Stomach (tissue), 9 donors: Measurements from ENCODE around the gene KIF2C. TPM values are rescaled to one million over a fixed set of nuclear protein-coding genes. Genes with fewer than 3 reads are reported as not detected.
"Not testable (repeated sequence)": the region's sequence is repeated elsewhere in the genome, so short reads cannot be mapped to it uniquely, and the experiment has no call there.

ENCODE experiments used
- DNase-seq, 2 donors: peaks; one replicate each; pipeline versions ENCODE4 v3.0.0 to v3.0.0-alpha.2; 2013 to 2019
- H3K27ac ChIP-seq, 5 donors: fragments of 200-600 bp in 4 of 5; sonication (generic) in 4 of 5; one replicate each; pipeline ENCODE4 v1.5.1; 2013 to 2019; ENCODE audit warnings: mild to moderate bottlenecking in 1 of 5, moderate library complexity in 1 of 5
- H3K27me3 ChIP-seq, 3 donors: fragments of 200-600 bp; sonication (generic); one replicate each; pipeline ENCODE4 v1.5.1; 2017 to 2019; ENCODE audit warnings: mixed run types in 1 of 3
- H3K36me3 ChIP-seq, 4 donors: fragments of 200-600 bp; sonication (generic); 1 replicate in 3 of 4; 2 replicates in 1 of 4; pipeline ENCODE4 v1.5.1; 2016 to 2019
- H3K4me1 ChIP-seq, 4 donors: fragments of 200-600 bp; sonication (generic); one replicate each; pipeline ENCODE4 v1.5.1; 2016 to 2019
- H3K4me3 ChIP-seq, 4 donors: fragments of 200-600 bp; sonication (generic) in 3 of 4; one replicate each; pipeline ENCODE4 v1.5.1; 2016 to 2019; ENCODE audit warnings: mild to moderate bottlenecking in 1 of 4
- H3K9me3 ChIP-seq, 4 donors: fragments of 200-600 bp; sonication (generic); one replicate each; pipeline ENCODE4 v1.5.1; 2016 to 2019
- EP300 ChIP-seq: sonication (generic); formaldehyde crosslinking; IDR thresholded peaks from one replicate; pipeline ENCODE4 v1.6.1; 2017; ENCODE audit warnings: antibody characterized with exemption
- POLR2A ChIP-seq, 4 donors: fragments of 450-650 bp; IDR thresholded peaks; one replicate each; pipeline ENCODE4 v1.6.1; 2016; ENCODE audit warnings: antibody characterized with exemption in 4 of 4, control low read depth in 2 of 4, mild to moderate bottlenecking in 1 of 4, moderate library complexity in 1 of 4
- POLR2AphosphoS5 ChIP-seq, 3 donors: sonication (generic); formaldehyde crosslinking; IDR thresholded peaks; one replicate each; pipeline ENCODE4 v1.6.1; 2016; ENCODE audit warnings: antibody characterized with exemption in 3 of 3
- WGBS, 5 donors: extraction: QIAGEN DNeasy Blood & Tissue Kit in 3 of 5; methylation state at CpG; one replicate each; pipeline versions ENCODE4 v1.1.5 to v1.1.7; 2013 to 2018; 5-methylcytosine and 5-hydroxymethylcytosine counted together
- intact Hi-C: fragments of 100-400 bp; cut with DNase I; formaldehyde crosslinking; loops from one replicate; pipeline ENCODE4 v1.15.1; 2023; ENCODE audit warnings: low total_unique reads
- polyA plus RNA-seq, 3 donors: library from polyadenylated mRNA; stranded (reverse); fragments of 200-250 nt; gene quantifications; one replicate each; pipeline ENCODE4 v1.2.3, GENCODE V29; 2013
- total RNA-seq, 5 donors: library from RNA; depleted of rRNA; stranded (reverse); fragments of >200 nt; gene quantifications; one replicate each; pipeline versions ENCODE4 v1.1.0 to v1.2.3, GENCODE V29; 2014 to 2016
- TF ChIP-seq, protein P1 (sequence below), 7 experiments: fragments of 450-650 bp in 4 of 7; fragments of 200-600 bp in 3 of 7; sonication (generic) in 3 of 7; IDR thresholded peaks; one replicate each; pipeline ENCODE4 v1.5.1; 2016 to 2019; ENCODE audit warnings: antibody characterized with exemption in 7 of 7, control low read depth in 2 of 7, mild to moderate bottlenecking in 1 of 7
- donor health status: healthy with polysubstance abuse.
- donor health status: Bipolar disorder and iron deficiency.
- donor health status: healthy.

KIF2C gene
- total and polyA plus RNA-seq, 8 donors, result 1.4 to 34.8 (median 6.0) TPM

DNA sequence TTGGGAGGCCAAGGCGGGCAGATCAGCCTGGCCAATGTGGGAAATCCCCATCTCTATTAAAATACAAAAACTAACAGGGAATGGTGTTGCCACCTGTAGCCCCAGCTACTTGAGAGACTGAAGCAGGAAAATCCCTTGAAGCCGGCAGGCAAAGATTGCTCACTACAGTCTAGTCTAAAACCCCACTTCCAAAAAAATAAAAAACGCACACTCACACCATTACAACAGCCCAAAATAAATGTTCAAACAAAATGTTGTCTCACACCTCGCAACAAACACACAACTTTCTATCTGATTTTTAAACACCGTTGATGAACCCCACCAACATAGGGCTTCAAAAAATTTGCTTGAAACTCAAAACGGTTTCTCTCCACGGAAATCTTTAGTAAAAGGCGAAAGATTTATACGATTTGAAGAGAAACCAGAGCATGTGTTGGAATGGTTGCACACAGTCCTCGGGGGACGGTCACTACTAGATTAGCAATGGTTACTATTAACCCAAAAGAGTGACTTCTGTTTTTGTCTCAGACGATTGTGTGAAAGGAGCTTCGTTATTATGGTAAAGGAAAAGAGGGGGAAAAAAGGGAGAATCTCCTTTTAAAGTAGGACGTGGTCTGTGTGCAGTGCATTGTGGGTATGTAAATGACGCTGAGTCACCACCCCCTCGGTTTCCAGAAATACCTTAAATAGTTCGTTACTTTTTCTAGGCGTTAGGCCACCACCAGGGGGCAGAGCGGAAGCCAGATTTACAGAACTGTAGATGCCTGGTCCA, 8.7 kb upstream of the KIF2C start, which contains the start of gene RNU5D-1:
Gene RNU5D-1, minus strand, starts transcription at position 430 of the 772 bp plus-strand sequence.
- Histone ChIP-seq H3K27me3 (no peaks in the 10 kb centered on the region), H3K4me3 (peak within 1 kb of the TSS; percentile 10 to 25 (median 15)), H3K27ac (peak within 1 kb of the TSS; percentile 77 to 95 (median 86)), H3K36me3 (no peaks in the 10 kb centered on the region), H3K4me1 (peaks cover 7 to 30% (median 18%) of the 10 kb centered on the region in 4 donors), H3K9me3 (no peaks in the 10 kb centered on the region)
- TF ChIP-seq, protein P1, sequence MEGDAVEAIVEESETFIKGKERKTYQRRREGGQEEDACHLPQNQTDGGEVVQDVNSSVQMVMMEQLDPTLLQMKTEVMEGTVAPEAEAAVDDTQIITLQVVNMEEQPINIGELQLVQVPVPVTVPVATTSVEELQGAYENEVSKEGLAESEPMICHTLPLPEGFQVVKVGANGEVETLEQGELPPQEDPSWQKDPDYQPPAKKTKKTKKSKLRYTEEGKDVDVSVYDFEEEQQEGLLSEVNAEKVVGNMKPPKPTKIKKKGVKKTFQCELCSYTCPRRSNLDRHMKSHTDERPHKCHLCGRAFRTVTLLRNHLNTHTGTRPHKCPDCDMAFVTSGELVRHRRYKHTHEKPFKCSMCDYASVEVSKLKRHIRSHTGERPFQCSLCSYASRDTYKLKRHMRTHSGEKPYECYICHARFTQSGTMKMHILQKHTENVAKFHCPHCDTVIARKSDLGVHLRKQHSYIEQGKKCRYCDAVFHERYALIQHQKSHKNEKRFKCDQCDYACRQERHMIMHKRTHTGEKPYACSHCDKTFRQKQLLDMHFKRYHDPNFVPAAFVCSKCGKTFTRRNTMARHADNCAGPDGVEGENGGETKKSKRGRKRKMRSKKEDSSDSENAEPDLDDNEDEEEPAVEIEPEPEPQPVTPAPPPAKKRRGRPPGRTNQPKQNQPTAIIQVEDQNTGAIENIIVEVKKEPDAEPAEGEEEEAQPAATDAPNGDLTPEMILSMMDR (IDR thresholded peaks at IDR 0.05), result peak in 5 of 7 experiments; percentile 70 to 94 (median 85)
- TF ChIP-seq POLR2AphosphoS5 (IDR thresholded peaks at IDR 0.05) (peak; percentile 43 to 99 (median 88)), EP300 (no peak), POLR2A (IDR thresholded peaks at IDR 0.05) (peak in 2 of 4 donors; percentile 70 to 97)
- WGBS, 5 donors, result 0 to 2% (median 1%) methylated on average over 19 of the region's 19 CpGs
- intact Hi-C loops, result no loop called here
- peak; percentile 95 to 97 for DNase-seq

GRCh38 chr1:44733365-44733764, 6.3 kb upstream of the KIF2C start:
- H3K9me3 ChIP-seq, result no peaks in the 10 kb centered on the region
- peaks cover 7 to 30% (median 18%) of the 10 kb centered on the region in 4 donors for H3K4me1 ChIP-seq
- H3K27ac ChIP-seq, result peak overlapping the region in 3 of 5 donors; percentile 34 to 49 (median 47)
- peak in 1 of 2 donors; percentile 54 for DNase-seq
- H3K27me3 ChIP-seq, result no peaks in the 10 kb centered on the region
- 25 to 61% (median 55%) methylated on average over 1 of the region's 1 CpG for WGBS, 5 donors
- no peak overlapping the region for H3K4me3 ChIP-seq
- no peaks in the 10 kb centered on the region for H3K36me3 ChIP-seq
- intact Hi-C loops, result no loop called here
- no peak for TF ChIP-seq POLR2A (IDR thresholded peaks at IDR 0.05)
- no peak for TF ChIP-seq EP300
- TF ChIP-seq POLR2AphosphoS5 (IDR thresholded peaks at IDR 0.05), result no peak
- TF ChIP-seq, protein P1 (IDR thresholded peaks at IDR 0.05), result no peak

GRCh38 chr1:44733784-44734183, 5.9 kb upstream of the KIF2C start:
- Histone ChIP-seq H3K36me3 (no peaks in the 10 kb centered on the region), H3K27ac (peak overlapping the region in 3 of 5 donors; percentile 34 to 49 (median 47)), H3K4me1 (peaks cover 7 to 30% (median 18%) of the 10 kb centered on the region in 4 donors), H3K9me3 (no peaks in the 10 kb centered on the region), H3K27me3 (no peaks in the 10 kb centered on the region), H3K4me3 (no peak overlapping the region)
- DNase-seq, result no peak
- 60 to 91% (median 76%) methylated on average over 1 of the region's 1 CpG for WGBS, 5 donors
- intact Hi-C loops, result no loop called here
- TF ChIP-seq POLR2AphosphoS5 (IDR thresholded peaks at IDR 0.05) (no peak), EP300 (no peak), POLR2A (IDR thresholded peaks at IDR 0.05) (no peak)
- TF ChIP-seq, protein P1 (IDR thresholded peaks at IDR 0.05), result no peak

GRCh38 chr1:44735992-44736391, 3.6 kb upstream of the KIF2C start:
- H3K36me3 ChIP-seq, result no peaks in the 10 kb centered on the region
- H3K9me3 ChIP-seq, result no peaks in the 10 kb centered on the region
- intact Hi-C loops, result no loop called here
- no peak overlapping the region for H3K27ac ChIP-seq
- DNase-seq, result no peak
- no peak overlapping the region for H3K4me3 ChIP-seq
- TF ChIP-seq EP300 (no peak), POLR2A (IDR thresholded peaks at IDR 0.05) (no peak), POLR2AphosphoS5 (IDR thresholded peaks at IDR 0.05) (no peak)
- TF ChIP-seq, protein P1 (IDR thresholded peaks at IDR 0.05), result no peak
- H3K27me3 ChIP-seq, result no peaks in the 10 kb centered on the region
- H3K4me1 ChIP-seq, result peaks cover 6 to 28% (median 9%) of the 10 kb centered on the region in 4 donors
- WGBS, 5 donors, result 94 to 100% (median 96%) methylated on average over 1 of the region's 1 CpG

- H3K36me3 ChIP-seq, intact Hi-C loops, H3K27me3 ChIP-seq, DNase-seq, H3K9me3 ChIP-seq: not testable (repeated sequence)
- Histone ChIP-seq H3K27ac (peak overlapping the region in 4 of 5 donors; percentile 78 to 92 (median 88)), H3K4me1 (peaks cover 6 to 20% (median 9%) of the 10 kb centered on the region in 4 donors), H3K4me3 (peak overlapping the region; percentile 47 to 53 (median 50))
- 50 to 79% (median 59%) methylated on average over 1 of the region's 1 CpG for WGBS, 5 donors
Observed at GRCh38 chr1:44738953-44739306, 707 bp upstream of the KIF2C start.
